ENCODE data around the gene LGALS12. TPM values are rescaled to one million over a fixed set of nuclear protein-coding genes. Genes with fewer than 3 reads are reported as not detected.
A peak's percentile ranks its signal among the peaks of the same experiment; 100 is the strongest.
"Not testable (repeated sequence)": the region's sequence is repeated elsewhere in the genome, so short reads cannot be mapped to it uniquely, and the experiment has no call there.

LGALS12 gene
- total and polyA plus RNA-seq, 3 experiments from 2014 or later: not detected

GRCh38 chr11:63517156-63517555 lies 11.3 kb downstream of the LGALS12 start:
- Mint-ChIP-seq H3K4me1 (peaks cover 26 to 40% (median 39%) of the 10 kb centered on the region in 3 donors), H3K9me3 (no peaks in the 10 kb centered on the region), H3K36me3 (no peaks in the 10 kb centered on the region), H3K4me3 (no peak overlapping the region), H3K27me3 (no peaks in the 10 kb centered on the region), H3K27ac (peak overlapping the region in 2 of 8 donors; percentile 61 to 70)
- H3K27me3 ChIP-seq (ENCODE audit: insufficient read depth, low read length, poor library complexity, severe bottlenecking): no peaks in the 10 kb centered on the region
- DNase-seq: no peak
- no peaks in the 10 kb centered on the region for H3K36me3 ChIP-seq (ENCODE audit: insufficient read depth, low read length)
- H3K27ac ChIP-seq (ENCODE audit: low read depth, low read length): no peak overlapping the region
- H3K4me1 ChIP-seq (ENCODE audit: insufficient read depth, low read length): peaks cover 11% of the 10 kb centered on the region
- H3K9me3 ChIP-seq (ENCODE audit: low read length): no peaks in the 10 kb centered on the region
- no peak overlapping the region for H3K4me3 ChIP-seq (ENCODE audit: low read length)
- ChIA-PET CTCF (interaction anchor here (1.5 kb wide), 1 partner anchor 16 kb away, joined by 4 read pairs; no protein-coding TSS in a partner anchor), POLR2A (no interaction called here)

- ChIA-PET CTCF (interaction anchor here (0.9 to 1.4 kb wide), 3 partner anchors 18 to 164 kb away, joined by 3 read pairs; partner anchors contain the start of gene PLAAT4), POLR2A (interaction anchor here (0.6 to 0.9 kb wide), 3 partner anchors 18 to 146 kb away, joined by 3 read pairs; partner anchors contain the start of gene PLAAT4)
- H3K4me1 Mint-ChIP-seq: peaks cover 26 to 40% (median 39%) of the 10 kb centered on the region in 3 donors
- Histone ChIP-seq H3K27me3 (ENCODE audit: insufficient read depth, low read length, poor library complexity, severe bottlenecking) (no peaks in the 10 kb centered on the region), H3K4me1 (ENCODE audit: insufficient read depth, low read length) (peaks cover 11% of the 10 kb centered on the region), H3K4me3 (ENCODE audit: low read length) (no peak overlapping the region), H3K9me3 (ENCODE audit: low read length) (no peaks in the 10 kb centered on the region), H3K36me3 (ENCODE audit: insufficient read depth, low read length) (no peaks in the 10 kb centered on the region), H3K27ac (ENCODE audit: low read depth, low read length) (no peak overlapping the region)
- H3K4me3 Mint-ChIP-seq: peak overlapping the region in 6 of 7 donors; percentile 2 to 72 (median 30)
- peak in 1 of 5 donors; percentile 37 for DNase-seq
- peak overlapping the region; percentile 55 to 94 (median 78) for H3K27ac Mint-ChIP-seq
- no peaks in the 10 kb centered on the region for H3K27me3 Mint-ChIP-seq
- H3K9me3 Mint-ChIP-seq: no peaks in the 10 kb centered on the region
- H3K36me3 Mint-ChIP-seq: no peaks in the 10 kb centered on the region
Measured at GRCh38 chr11:63518548-63518947, 12.7 kb downstream of the LGALS12 start.

GRCh38 chr11:63520606-63521170 lies 14.8 kb downstream of the LGALS12 start:
- no peaks in the 10 kb centered on the region for H3K9me3 ChIP-seq (ENCODE audit: low read length)
- H3K4me1 Mint-ChIP-seq: peaks cover 26 to 40% (median 39%) of the 10 kb centered on the region in 3 donors
- H3K36me3 Mint-ChIP-seq: no peaks in the 10 kb centered on the region
- H3K27me3 ChIP-seq (ENCODE audit: insufficient read depth, low read length, poor library complexity, severe bottlenecking): no peaks in the 10 kb centered on the region
- H3K27ac Mint-ChIP-seq: peak overlapping the region in 4 of 8 donors; percentile 0 to 61 (median 44)
- no peaks in the 10 kb centered on the region for H3K36me3 ChIP-seq (ENCODE audit: insufficient read depth, low read length)
- H3K4me1 ChIP-seq (ENCODE audit: insufficient read depth, low read length): peaks cover 11% of the 10 kb centered on the region
- POLR2A ChIA-PET: interaction anchor here (0.6 kb wide), 1 partner anchor 38 kb away, joined by 3 read pairs; no protein-coding TSS in a partner anchor
- no peaks in the 10 kb centered on the region for H3K9me3 Mint-ChIP-seq
- CTCF ChIA-PET: interaction anchor here (1.1 to 1.5 kb wide), 2 partner anchors 8 to 115 kb away, joined by 3 read pairs; no protein-coding TSS in a partner anchor
- no peak overlapping the region for H3K27ac ChIP-seq (ENCODE audit: low read depth, low read length)
- no peaks in the 10 kb centered on the region for H3K27me3 Mint-ChIP-seq
- DNase-seq: no peak
- no peak overlapping the region for H3K4me3 ChIP-seq (ENCODE audit: low read length)
- no peak overlapping the region for H3K4me3 Mint-ChIP-seq

- H3K4me1 Mint-ChIP-seq: peaks cover 26 to 39% (median 38%) of the 10 kb centered on the region in 3 donors
- Histone ChIP-seq H3K4me1 (ENCODE audit: insufficient read depth, low read length) (peaks cover 11% of the 10 kb centered on the region), H3K9me3 (ENCODE audit: low read length) (no peaks in the 10 kb centered on the region), H3K4me3 (ENCODE audit: low read length) (no peak overlapping the region), H3K27me3 (ENCODE audit: insufficient read depth, low read length, poor library complexity, severe bottlenecking) (no peaks in the 10 kb centered on the region), H3K27ac (ENCODE audit: low read depth, low read length) (no peak overlapping the region), H3K36me3 (ENCODE audit: insufficient read depth, low read length) (no peaks in the 10 kb centered on the region)
- no peak for DNase-seq
- no peaks in the 10 kb centered on the region for H3K9me3 Mint-ChIP-seq
- H3K27me3 Mint-ChIP-seq: no peaks in the 10 kb centered on the region
- H3K36me3 Mint-ChIP-seq: no peaks in the 10 kb centered on the region
- POLR2A ChIA-PET: no interaction called here
- CTCF ChIA-PET: no interaction called here
- no peak overlapping the region for H3K4me3 Mint-ChIP-seq
- H3K27ac Mint-ChIP-seq: peak overlapping the region in 1 of 8 donors; percentile 91
Measured at GRCh38 chr11:63521896-63522295, 16.0 kb downstream of the LGALS12 start.

- H3K27me3 ChIP-seq (ENCODE audit: insufficient read depth, low read length, poor library complexity, severe bottlenecking): no peaks in the 10 kb centered on the region
- POLR2A ChIA-PET: no interaction called here
Measured at GRCh38 chr11:63523151-63523550, 17.3 kb downstream of the LGALS12 start.

GRCh38 chr11:63527667-63528066 lies 21.8 kb downstream of the LGALS12 start:
- Histone ChIP-seq H3K4me1 (ENCODE audit: insufficient read depth, low read length) (peaks cover 31% of the 10 kb centered on the region), H3K27ac (ENCODE audit: low read depth, low read length) (no peak overlapping the region), H3K27me3 (ENCODE audit: insufficient read depth, low read length, poor library complexity, severe bottlenecking) (no peaks in the 10 kb centered on the region), H3K9me3 (ENCODE audit: low read length) (no peaks in the 10 kb centered on the region), H3K36me3 (ENCODE audit: insufficient read depth, low read length) (no peaks in the 10 kb centered on the region), H3K4me3 (ENCODE audit: low read length) (no peak overlapping the region)
- H3K27ac Mint-ChIP-seq: no peak overlapping the region
- no peaks in the 10 kb centered on the region for H3K27me3 Mint-ChIP-seq
- peaks cover 33 to 35% (median 34%) of the 10 kb centered on the region in 3 donors for H3K4me1 Mint-ChIP-seq
- no peaks in the 10 kb centered on the region for H3K9me3 Mint-ChIP-seq
- H3K4me3 Mint-ChIP-seq: no peak overlapping the region
- H3K36me3 Mint-ChIP-seq: no peaks in the 10 kb centered on the region
- POLR2A ChIA-PET: no interaction called here
- no peak for DNase-seq
- CTCF ChIA-PET: no interaction called here

More at GRCh38 chr11:63523151-63523550, 17.3 kb downstream of the LGALS12 start:
- Mint-ChIP-seq H3K27ac (no peak overlapping the region), H3K27me3 (no peaks in the 10 kb centered on the region), H3K9me3 (no peaks in the 10 kb centered on the region), H3K4me3 (no peak overlapping the region), H3K4me1 (peaks cover 21 to 28% (median 28%) of the 10 kb centered on the region in 3 donors), H3K36me3 (no peaks in the 10 kb centered on the region)
- Histone ChIP-seq H3K36me3 (ENCODE audit: insufficient read depth, low read length) (no peaks in the 10 kb centered on the region), H3K4me3 (ENCODE audit: low read length) (no peak overlapping the region), H3K4me1 (ENCODE audit: insufficient read depth, low read length) (peaks cover 10% of the 10 kb centered on the region), H3K27ac (ENCODE audit: low read depth, low read length) (no peak overlapping the region), H3K9me3 (ENCODE audit: low read length) (no peaks in the 10 kb centered on the region)
- CTCF ChIA-PET: interaction anchor here (1.5 kb wide), 1 partner anchor 9 kb away, joined by 3 read pairs; no protein-coding TSS in a partner anchor
- no peak for DNase-seq

GRCh38 chr11:63528156-63528555 lies 22.3 kb downstream of the LGALS12 start:
- Mint-ChIP-seq H3K4me1 (peaks cover 38 to 40% (median 39%) of the 10 kb centered on the region in 3 donors), H3K27ac (peak overlapping the region in 1 of 8 donors; percentile 36)
- CTCF ChIA-PET; POLR2A ChIA-PET; H3K36me3 Mint-ChIP-seq; H3K27ac ChIP-seq (ENCODE audit: low read depth, low read length); H3K4me3 ChIP-seq (ENCODE audit: low read length); DNase-seq; H3K4me3 Mint-ChIP-seq; H3K36me3 ChIP-seq (ENCODE audit: insufficient read depth, low read length); H3K27me3 Mint-ChIP-seq; H3K9me3 Mint-ChIP-seq; H3K9me3 ChIP-seq (ENCODE audit: low read length); H3K27me3 ChIP-seq (ENCODE audit: insufficient read depth, low read length, poor library complexity, severe bottlenecking): not testable (repeated sequence)
- H3K4me1 ChIP-seq (ENCODE audit: insufficient read depth, low read length): peaks cover 36% of the 10 kb centered on the region

- not testable (repeated sequence) for H3K27me3 Mint-ChIP-seq, H3K9me3 Mint-ChIP-seq
Measured at GRCh38 chr11:63528729-63529278, 22.9 kb downstream of the LGALS12 start.

More at GRCh38 chr11:63528729-63529278, 22.9 kb downstream of the LGALS12 start:
- not testable (repeated sequence) for H3K27me3 ChIP-seq (ENCODE audit: insufficient read depth, low read length, poor library complexity, severe bottlenecking); DNase-seq; H3K4me3 ChIP-seq (ENCODE audit: low read length); H3K36me3 ChIP-seq (ENCODE audit: insufficient read depth, low read length); H3K27ac ChIP-seq (ENCODE audit: low read depth, low read length); H3K9me3 ChIP-seq (ENCODE audit: low read length); H3K36me3 Mint-ChIP-seq
- peaks cover 45 to 46% (median 45%) of the 10 kb centered on the region in 3 donors for H3K4me1 Mint-ChIP-seq
- H3K27ac Mint-ChIP-seq: peak overlapping the region in 6 of 8 donors; percentile 13 to 94 (median 84)
- CTCF ChIA-PET: interaction anchor here (1.0 to 1.4 kb wide), 2 partner anchors 9 to 49 kb away, joined by 3 read pairs; no protein-coding TSS in a partner anchor
- POLR2A ChIA-PET: interaction anchor here (1.1 kb wide), 1 partner anchor 23 kb away, joined by 3 read pairs; no protein-coding TSS in a partner anchor
- peaks cover 43% of the 10 kb centered on the region for H3K4me1 ChIP-seq (ENCODE audit: insufficient read depth, low read length)
- H3K4me3 Mint-ChIP-seq: peak overlapping the region in 1 of 7 donors; percentile 55
